ENCODE measurements around the gene SYNE1.

GRCh38 chr6:152351742-152352141 lies 285.4 kb downstream of the SYNE1 start:
- TF ChIP-seq MXI1 (conservative IDR thresholded peaks at IDR 0.05; ENCODE audit: poor library complexity, severe bottlenecking) (no peak), TAF1 (IDR thresholded peaks at IDR 0.05; ENCODE audit: low read depth) (no peak), CTCF (IDR thresholded peaks at IDR 0.05; ENCODE audit: poor library complexity, severe bottlenecking) (no peak)
